Neural cell (in vitro differentiated cells): ENCODE data around the gene LRCOL1. TPM values are rescaled to one million over a fixed set of nuclear protein-coding genes. Genes with fewer than 3 reads are reported as not detected.

Experiments used
- H2AFZ ChIP-seq: fragments of 200-600, 300-800 bp; sonication (generic), shearing (Covaris generic); 2 replicates; pipeline ENCODE4 v1.6.0; 2014; ENCODE audit warnings: low read depth, mild to moderate bottlenecking, antibody characterized with exemption, low read length, moderate library complexity
- H3F3A ChIP-seq: fragments of 200-600 bp; shearing (Covaris generic); 2 replicates; pipeline ENCODE4 v1.6.1; 2016; ENCODE audit warnings: mild to moderate bottlenecking, moderate library complexity, mixed read lengths, antibody characterized with exemption, low read length; ENCODE audit not compliant: insufficient read depth, poor library complexity, severe bottlenecking
- H3K27ac ChIP-seq: fragments of 200-600, 300-800 bp; sonication (generic), shearing (Covaris generic); 2 replicates; pipeline ENCODE4 v1.5.1; 2014; ENCODE audit warnings: mild to moderate bottlenecking, low read length, moderate library complexity
- H3K27me3 ChIP-seq: fragments of 300-800, 200-600 bp; sonication (generic), shearing (Covaris generic); 2 replicates; pipeline ENCODE4 v1.6.0; 2014; ENCODE audit warnings: mild to moderate bottlenecking, low read depth, low read length, moderate library complexity; ENCODE audit not compliant: insufficient read depth
- H3K36me3 ChIP-seq: fragments of 300-800, 200-600 bp; sonication (generic), shearing (Covaris generic); 2 replicates; pipeline ENCODE4 v1.5.1; 2014; ENCODE audit warnings: mild to moderate bottlenecking, antibody characterized with exemption, low read length, moderate library complexity; ENCODE audit not compliant: insufficient read depth
- H3K4me2 ChIP-seq: fragments of 300-800, 200-600 bp; sonication (generic), shearing (Covaris generic); 2 replicates; pipeline ENCODE4 v1.6.0; 2014; ENCODE audit warnings: mild to moderate bottlenecking, low read length
- H3K4me3 ChIP-seq: fragments of 300-800, 200-600 bp; sonication (generic), shearing (Covaris generic); 2 replicates; pipeline ENCODE4 v1.5.1; 2014; ENCODE audit warnings: mild to moderate bottlenecking, low read length, moderate library complexity
- H3K79me2 ChIP-seq: fragments of 200-600 bp; shearing (Covaris generic); replicated peaks from 2 replicates; pipeline ENCODE4 v1.6.0; 2014; ENCODE audit warnings: mild to moderate bottlenecking, low read length, moderate library complexity; ENCODE audit not compliant: insufficient read depth
- H3K9ac ChIP-seq: fragments of 300-800, 200-600 bp; sonication (generic), shearing (Covaris generic); 2 replicates; pipeline ENCODE4 v1.6.1; 2016; ENCODE audit warnings: mild to moderate bottlenecking, low read length, mixed read lengths
- H3K9me2 ChIP-seq: fragments of 200-600 bp; shearing (Covaris generic); 2 replicates; pipeline ENCODE4 v1.6.1; 2016; ENCODE audit warnings: mild to moderate bottlenecking, low read length, mixed read lengths; ENCODE audit not compliant: insufficient read depth
- H3K9me3 ChIP-seq: fragments of 200-600, 300-800 bp; sonication (generic), shearing (Covaris generic); 2 replicates; pipeline ENCODE4 v1.6.1; 2016; ENCODE audit warnings: mild to moderate bottlenecking, mixed run types, low read length, moderate library complexity, mixed read lengths
- H4K20me1 ChIP-seq: fragments of 200-600 bp; shearing (Covaris generic); 2 replicates; pipeline ENCODE4 v1.6.1; 2016; ENCODE audit warnings: mild to moderate bottlenecking, mixed run types; ENCODE audit not compliant: insufficient read depth
- EP300 ChIP-seq: fragments of 450-650 bp; conservative IDR thresholded peaks from 2 replicates; pipeline ENCODE4 v1.6.1; 2014; ENCODE audit warnings: antibody characterized with exemption, mild to moderate bottlenecking, moderate library complexity; ENCODE audit not compliant: poor library complexity, severe bottlenecking
- EZH2 ChIP-seq: fragments of 200-600, 300-800 bp; shearing (Covaris generic), sonication (generic); IDR thresholded peaks from 2 replicates; pipeline ENCODE4 v1.6.1; 2014; ENCODE audit warnings: antibody characterized with exemption, low read length, borderline replicate concordance, mild to moderate bottlenecking; ENCODE audit not compliant: insufficient read depth, poor library complexity, severe bottlenecking
- MXI1 ChIP-seq: fragments of 450-650 bp; conservative IDR thresholded peaks from 2 replicates; pipeline ENCODE4 v1.6.1; 2014; ENCODE audit warnings: antibody characterized with exemption, mild to moderate bottlenecking; ENCODE audit not compliant: poor library complexity, severe bottlenecking
- POLR2AphosphoS5 ChIP-seq: IDR thresholded peaks from 2 replicates; pipeline ENCODE4 v1.6.1; 2012
- RAD21 ChIP-seq: fragments of 450-650 bp; conservative IDR thresholded peaks from 2 replicates; pipeline ENCODE4 v1.6.1; 2014; ENCODE audit warnings: antibody characterized with exemption, mild to moderate bottlenecking, moderate library complexity
- REST ChIP-seq: IDR thresholded peaks from 2 replicates; pipeline ENCODE4 v1.6.1; 2012; ENCODE audit warnings: borderline replicate concordance
- SMC3 ChIP-seq: fragments of 450-650 bp; conservative IDR thresholded peaks from 2 replicates; pipeline ENCODE4 v1.6.1; 2014; ENCODE audit warnings: antibody characterized with exemption, mild to moderate bottlenecking, moderate library complexity; ENCODE audit not compliant: poor library complexity
- TAF1 ChIP-seq: IDR thresholded peaks from 2 replicates; pipeline ENCODE4 v1.6.1; 2012; ENCODE audit warnings: low read depth
- polyA plus RNA-seq: library from polyadenylated mRNA; depleted of rRNA; stranded (reverse); fragments of >200 nt; gene quantifications from 2 replicates; pipeline ENCODE4 v1.2.3, GENCODE V29; 2014

The LRCOL1 gene
- polyA plus RNA-seq, 1 donor from 2014 or later, result not detected

DNA sequence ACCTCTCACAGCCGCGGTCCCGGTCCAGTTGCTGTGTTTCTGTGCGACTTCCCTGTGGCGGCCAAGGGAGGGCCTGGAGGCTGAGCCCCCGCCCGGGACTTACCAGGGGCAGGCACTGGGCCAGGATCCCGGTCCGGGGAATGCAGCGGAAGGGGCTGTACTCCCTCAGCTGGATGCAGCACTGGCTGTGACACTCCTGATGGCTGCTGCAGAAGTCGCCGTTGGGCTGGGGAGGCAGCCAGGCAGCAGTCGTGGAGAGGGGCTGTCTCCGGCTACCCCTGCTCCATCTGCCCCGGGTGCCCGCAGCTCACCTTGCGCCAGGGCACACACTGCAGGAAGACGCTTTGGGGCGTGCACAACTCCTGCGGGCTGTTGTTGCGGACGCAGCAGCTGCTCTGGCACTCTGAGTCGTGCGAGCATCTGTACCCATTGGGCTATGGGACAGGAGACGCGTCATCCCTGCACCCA, 6.2 kb downstream of the LRCOL1 start:
- TF ChIP-seq REST, result no peak
- no peak for TF ChIP-seq RAD21
- no peak for TF ChIP-seq MXI1
- TF ChIP-seq EZH2, result no peak
- TF ChIP-seq EP300, result no peak
- TF ChIP-seq SMC3, result no peak
- no peak for TF ChIP-seq TAF1
- Histone ChIP-seq H2AFZ (no peak overlapping the region), H3K9me2 (no peaks in the 10 kb centered on the region), H3K4me3 (no peak overlapping the region), H3K9ac (no peak overlapping the region), H3K79me2 (no peaks in the 10 kb centered on the region), H3K9me3 (no peaks in the 10 kb centered on the region), H3K4me2 (no peak overlapping the region), H3K27me3 (no peaks in the 10 kb centered on the region), H3K36me3 (no peaks in the 10 kb centered on the region), H3F3A (no peaks in the 10 kb centered on the region), H4K20me1 (no peaks in the 10 kb centered on the region), H3K27ac (no peak overlapping the region)

DNA sequence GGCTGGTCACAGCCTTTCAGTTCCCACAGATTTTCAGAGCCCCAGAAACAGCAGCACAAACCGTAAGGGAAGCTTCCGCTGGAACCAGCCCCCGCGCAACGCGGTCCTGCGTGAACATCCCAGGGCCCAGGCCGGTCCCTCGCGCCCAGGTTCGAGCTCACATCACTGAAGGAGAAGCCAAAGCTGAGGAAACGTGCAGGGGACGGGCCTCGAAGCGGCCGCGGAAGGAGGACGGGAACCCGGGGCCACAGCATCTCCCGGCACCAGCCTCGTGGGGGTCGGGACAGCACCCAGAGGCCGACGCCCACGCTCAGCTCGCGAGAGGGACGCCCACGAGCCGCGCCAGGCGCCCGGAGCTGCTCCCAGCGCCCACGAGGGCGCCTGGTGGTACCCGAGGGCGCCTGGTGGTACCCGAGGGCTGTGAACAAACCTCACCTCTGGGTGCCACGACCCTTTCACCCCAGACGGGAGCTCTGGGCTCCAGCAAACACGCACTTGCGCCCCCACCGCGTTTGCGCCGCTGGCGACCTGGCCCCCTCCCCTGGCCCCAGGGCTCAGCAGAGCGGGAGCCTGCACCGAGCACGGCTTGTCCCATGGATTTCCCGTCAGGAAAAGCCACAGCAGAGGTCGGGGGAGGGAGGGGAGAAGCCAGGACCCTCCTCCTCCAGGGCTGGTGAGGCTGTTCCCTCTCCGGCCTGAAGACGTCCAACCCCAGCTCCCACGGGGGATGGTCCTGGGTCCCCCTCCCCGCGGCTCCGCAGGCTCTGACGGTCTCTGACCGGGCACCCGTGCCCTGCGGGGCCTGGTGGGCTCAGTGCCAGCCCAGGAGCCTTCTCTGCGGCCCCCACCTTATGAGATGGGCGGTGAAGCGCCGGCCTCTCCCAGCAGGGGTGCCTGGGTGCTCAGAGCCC, 6.9 kb downstream of the LRCOL1 start:
- H2AFZ ChIP-seq, result no peak overlapping the region
- no peaks in the 10 kb centered on the region for H4K20me1 ChIP-seq
- no peaks in the 10 kb centered on the region for H3K36me3 ChIP-seq
- no peak for TF ChIP-seq TAF1
- TF ChIP-seq RAD21, result no peak
- TF ChIP-seq EP300, result no peak
- TF ChIP-seq POLR2AphosphoS5, result no peak
- TF ChIP-seq SMC3, result no peak
- TF ChIP-seq MXI1, result no peak
- no peak for TF ChIP-seq REST
- H3K9ac ChIP-seq, result no peak overlapping the region
- H3K9me3 ChIP-seq, result no peaks in the 10 kb centered on the region
- H3F3A ChIP-seq, result no peaks in the 10 kb centered on the region
- H3K4me3 ChIP-seq, result no peak overlapping the region
- no peaks in the 10 kb centered on the region for H3K27me3 ChIP-seq
- H3K27ac ChIP-seq, result no peak overlapping the region
- H3K4me2 ChIP-seq, result no peak overlapping the region
- H3K79me2 ChIP-seq, result no peaks in the 10 kb centered on the region
- H3K9me2 ChIP-seq, result no peaks in the 10 kb centered on the region
